Lung (tissue), 12 donors: ENCODE measurements around the gene TBKBP1. TPM values are rescaled to one million over a fixed set of nuclear protein-coding genes. Genes with fewer than 3 reads are reported as not detected.

Experiments
- ATAC-seq: fragments of 200-7000 bp; cut with Tn5 transposase; one replicate; pipeline ENCODE4 v1.9.1; 2020; ENCODE audit warnings: moderate number of reproducible peaks; ENCODE audit not compliant: insufficient read depth, low FRiP score
- DNase-seq, 3 donors: peaks; one replicate each; pipeline ENCODE4 v3.0.0-alpha.2; 2013 to 2017
- H3K27ac ChIP-seq, 2 donors: one replicate each; pipeline ENCODE4 v1.5.1; 2013; ENCODE audit warnings: mild to moderate bottlenecking in 2 of 2, moderate library complexity in 2 of 2, control low read depth in 1 of 2, inconsistent platforms in 1 of 2, low read depth in 1 of 2, low read length in 1 of 2
- H3K27me3 ChIP-seq, 3 donors: one replicate each; pipeline ENCODE4 v1.5.1; 2013; ENCODE audit warnings: low read length in 2 of 3; ENCODE audit not compliant: control insufficient read depth in 3 of 3, insufficient read depth in 3 of 3
- H3K36me3 ChIP-seq, 4 donors: one replicate each; pipeline ENCODE4 v1.5.1; 2013; ENCODE audit warnings: low read length in 4 of 4, mild to moderate bottlenecking in 1 of 4, moderate library complexity in 1 of 4; ENCODE audit not compliant: control insufficient read depth in 4 of 4, insufficient read depth in 4 of 4
- H3K4me1 ChIP-seq, 5 donors: one replicate each; pipeline ENCODE4 v1.5.1; 2013; ENCODE audit warnings: low read length in 5 of 5, mild to moderate bottlenecking in 2 of 5, moderate library complexity in 1 of 5; ENCODE audit not compliant: control insufficient read depth in 5 of 5, insufficient read depth in 5 of 5
- H3K4me3 ChIP-seq: one replicate; pipeline ENCODE4 v1.5.1; 2013; ENCODE audit warnings: mild to moderate bottlenecking, control low read depth, moderate library complexity
- H3K9ac ChIP-seq, 2 donors: one replicate each; pipeline ENCODE4 v1.5.1; 2013; ENCODE audit warnings: low read length in 2 of 2, control low read depth in 1 of 2; ENCODE audit not compliant: insufficient read depth in 1 of 2
- H3K9me3 ChIP-seq, 4 donors: one replicate each; pipeline ENCODE4 v1.5.1; 2013; ENCODE audit warnings: low read length in 3 of 4, mild to moderate bottlenecking in 1 of 4, moderate library complexity in 1 of 4; ENCODE audit not compliant: control insufficient read depth in 4 of 4, insufficient read depth in 3 of 4
- WGBS, 2 donors: extraction: QIAGEN DNeasy Blood & Tissue Kit; methylation state at CpG; one replicate each; pipeline ENCODE4 v1.1.7; 2013; 5-methylcytosine and 5-hydroxymethylcytosine counted together
- polyA plus RNA-seq, 2 donors: library from polyadenylated mRNA; stranded (reverse); fragments of 200-250 nt; gene quantifications; one replicate each; pipeline ENCODE4 v1.2.1, GENCODE V29; 2013
- total RNA-seq, 2 donors: library from RNA; depleted of rRNA in 1 of 2; stranded (reverse); fragments of >200 nt in 1 of 2; gene quantifications; one replicate each; pipeline ENCODE4 v1.2.1, GENCODE V29; 2014 to 2021
- TF ChIP-seq, protein P1 (sequence below): IDR thresholded peaks from 2 replicates; pipeline ENCODE4 v1.5.1; 2012; ENCODE audit warnings: mild to moderate bottlenecking; ENCODE audit errors: control extremely low read depth, extremely low read depth
- donor health status: control.
- donor health status: control.
- donor health status: Bipolar disorder and iron deficiency.
- donor health status: healthy.
- donor health status: DM: yes; HTN: yes; CAD: no.

Gene TBKBP1
- total and polyA plus RNA-seq, 4 donors = 9.0 to 14.0 (median 12.1) TPM

DNA sequence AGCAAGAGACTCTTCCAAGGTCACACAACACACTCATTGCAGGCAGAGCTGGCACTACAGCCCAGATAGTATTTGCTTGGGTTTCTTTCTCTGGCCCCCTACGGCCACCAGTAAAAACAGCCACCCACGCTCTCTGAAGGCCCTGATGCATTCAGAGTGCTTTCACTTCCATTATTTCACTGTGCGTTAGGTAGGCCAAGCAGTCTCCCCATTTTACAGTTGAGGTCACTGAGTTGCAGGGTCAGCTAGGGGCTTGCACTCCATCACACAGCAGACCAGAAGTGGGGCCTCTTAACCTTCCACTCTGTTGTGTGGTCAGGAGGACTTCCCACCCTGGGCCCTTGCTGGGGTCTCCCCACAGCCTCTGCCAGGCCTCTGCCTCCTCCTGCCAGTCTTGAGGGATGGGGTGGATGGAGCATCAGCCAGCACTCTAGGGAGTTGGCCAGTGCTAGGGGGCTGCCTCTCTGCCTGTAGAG is 41.6 kb downstream of the TBKBP1 start:
- H3K27ac ChIP-seq = no peak overlapping the region
- no peaks in the 10 kb centered on the region for H3K36me3 ChIP-seq
- H3K9me3 ChIP-seq = peaks cover 0 to 2% (median 0%) of the 10 kb centered on the region in 4 donors
- TF ChIP-seq, protein P1, sequence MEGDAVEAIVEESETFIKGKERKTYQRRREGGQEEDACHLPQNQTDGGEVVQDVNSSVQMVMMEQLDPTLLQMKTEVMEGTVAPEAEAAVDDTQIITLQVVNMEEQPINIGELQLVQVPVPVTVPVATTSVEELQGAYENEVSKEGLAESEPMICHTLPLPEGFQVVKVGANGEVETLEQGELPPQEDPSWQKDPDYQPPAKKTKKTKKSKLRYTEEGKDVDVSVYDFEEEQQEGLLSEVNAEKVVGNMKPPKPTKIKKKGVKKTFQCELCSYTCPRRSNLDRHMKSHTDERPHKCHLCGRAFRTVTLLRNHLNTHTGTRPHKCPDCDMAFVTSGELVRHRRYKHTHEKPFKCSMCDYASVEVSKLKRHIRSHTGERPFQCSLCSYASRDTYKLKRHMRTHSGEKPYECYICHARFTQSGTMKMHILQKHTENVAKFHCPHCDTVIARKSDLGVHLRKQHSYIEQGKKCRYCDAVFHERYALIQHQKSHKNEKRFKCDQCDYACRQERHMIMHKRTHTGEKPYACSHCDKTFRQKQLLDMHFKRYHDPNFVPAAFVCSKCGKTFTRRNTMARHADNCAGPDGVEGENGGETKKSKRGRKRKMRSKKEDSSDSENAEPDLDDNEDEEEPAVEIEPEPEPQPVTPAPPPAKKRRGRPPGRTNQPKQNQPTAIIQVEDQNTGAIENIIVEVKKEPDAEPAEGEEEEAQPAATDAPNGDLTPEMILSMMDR = no peak
- H3K27me3 ChIP-seq = peaks cover 0 to 43% (median 34%) of the 10 kb centered on the region in 3 donors
- H3K9ac ChIP-seq = no peak overlapping the region
- no peaks in the 10 kb centered on the region for H3K4me1 ChIP-seq
- no peak for DNase-seq
- ATAC-seq = no peak
- H3K4me3 ChIP-seq = no peak overlapping the region
- 85 to 87% methylated on average over 3 of the region's 3 CpGs for WGBS, 2 donors

DNA sequence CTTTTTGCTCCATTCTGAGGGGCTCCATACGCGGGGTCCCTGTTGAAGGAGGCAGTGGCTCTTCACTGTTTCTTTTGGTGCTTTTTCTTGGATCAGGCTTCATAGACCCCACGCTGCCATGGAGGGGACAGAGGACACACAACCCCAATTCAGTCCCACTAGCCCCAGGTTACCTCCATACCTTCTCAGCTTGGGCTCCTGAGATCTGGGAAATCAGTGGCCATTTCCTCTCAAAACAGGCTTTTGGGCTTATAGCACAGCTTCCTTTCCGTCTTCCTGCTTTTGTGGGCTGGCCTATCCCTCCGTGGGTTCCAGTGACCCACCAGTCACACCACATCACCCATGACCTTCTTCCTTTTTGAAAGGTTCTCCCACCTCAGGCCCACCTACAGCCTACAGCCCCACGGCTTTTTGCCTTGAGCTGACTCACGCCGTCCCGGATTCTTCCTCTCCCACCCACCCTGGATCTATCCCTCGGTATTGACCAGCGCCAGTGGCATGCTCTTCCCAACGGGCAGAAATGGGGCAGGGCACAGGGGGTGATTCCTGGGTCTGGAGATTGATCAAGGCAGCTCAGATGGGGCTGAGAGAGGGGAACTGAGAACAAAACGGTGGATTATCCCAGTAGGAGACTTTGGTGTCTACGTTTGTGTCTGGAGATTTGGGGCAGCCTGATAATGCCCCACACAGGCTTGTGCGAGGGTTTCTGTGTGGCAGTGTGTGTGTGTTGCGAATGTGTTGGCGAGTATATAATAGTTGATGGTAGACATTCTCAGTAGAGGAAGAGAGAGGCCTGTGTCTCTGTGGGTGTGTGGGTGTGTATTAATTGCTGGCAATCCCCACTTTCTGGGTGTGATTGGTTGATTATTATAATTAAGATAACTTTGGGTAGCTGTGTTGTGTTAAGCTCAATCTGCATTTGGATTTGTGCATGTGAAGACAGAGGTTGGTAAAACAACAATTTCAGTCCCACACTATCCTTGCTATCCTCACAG is 42.8 kb downstream of the TBKBP1 start:
- Histone ChIP-seq H3K36me3 (no peaks in the 10 kb centered on the region), H3K4me1 (no peaks in the 10 kb centered on the region), H3K4me3 (no peak overlapping the region), H3K9me3 (peaks cover 0 to 2% (median 0%) of the 10 kb centered on the region in 4 donors), H3K9ac (no peak overlapping the region), H3K27me3 (peaks cover 0 to 37% (median 27%) of the 10 kb centered on the region in 3 donors), H3K27ac (no peak overlapping the region)
- TF ChIP-seq, protein P1 = no peak
- DNase-seq = no peak
- no peak for ATAC-seq
- WGBS, 2 donors = 76 to 77% methylated on average over 17 of the region's 17 CpGs

DNA sequence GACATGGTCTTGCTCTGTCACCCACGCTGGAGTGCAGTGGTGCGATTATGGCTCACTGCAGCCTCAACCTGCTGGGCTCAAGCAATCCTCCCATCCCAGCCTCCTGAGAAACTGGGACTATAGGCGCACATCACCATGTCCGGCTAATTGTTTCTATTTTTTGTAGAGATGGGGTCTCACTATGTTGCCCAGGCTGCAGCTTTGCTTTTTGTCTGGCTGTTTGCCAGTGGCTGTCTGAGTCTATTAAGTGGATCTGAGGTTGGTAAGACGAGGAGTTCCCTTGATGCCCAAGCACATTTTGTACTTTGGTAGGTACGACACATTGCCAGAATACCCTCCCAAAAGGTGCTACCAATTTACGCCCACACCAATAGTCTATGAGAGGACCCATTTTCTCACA is 44.2 kb downstream of the TBKBP1 start:
- Histone ChIP-seq H3K9me3 (peaks cover 0 to 2% (median 0%) of the 10 kb centered on the region in 4 donors), H3K4me3 (no peak overlapping the region), H3K4me1 (no peaks in the 10 kb centered on the region), H3K27me3 (peaks cover 0 to 26% (median 16%) of the 10 kb centered on the region in 3 donors), H3K36me3 (no peaks in the 10 kb centered on the region), H3K27ac (no peak overlapping the region), H3K9ac (no peak overlapping the region)
- WGBS, 2 donors = 90 to 92% methylated on average over 7 of the region's 7 CpGs
- TF ChIP-seq, protein P1 = no peak
- DNase-seq (no peak), ATAC-seq (no peak)
